ENCODE results near the gene POLR1A.

DNA sequence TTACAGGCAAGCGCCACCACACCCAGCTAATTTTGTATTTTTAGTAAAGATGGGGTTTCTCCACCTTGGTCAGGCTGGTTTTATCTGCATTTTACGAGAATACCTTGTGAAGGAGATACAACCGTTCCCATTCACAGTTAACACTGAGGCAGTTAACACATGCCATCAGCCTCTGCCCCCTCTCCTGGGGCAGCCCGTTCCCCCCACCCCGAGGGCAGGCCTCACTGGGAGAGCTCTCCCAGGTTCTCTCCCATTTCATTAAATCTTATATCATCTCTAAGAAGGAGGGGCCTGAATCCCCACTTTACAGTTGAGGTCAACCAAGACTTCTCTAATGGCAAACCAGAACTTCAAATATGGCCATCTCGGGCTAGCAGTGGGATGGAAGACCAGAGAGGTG lies 121.9 kb downstream of the POLR1A start:
- no peak for TF ChIP-seq SIN3A (IDR thresholded peaks at IDR 0.05; ENCODE audit: borderline replicate concordance, insufficient read depth, low read depth, low read length)
- TF ChIP-seq, protein P1, sequence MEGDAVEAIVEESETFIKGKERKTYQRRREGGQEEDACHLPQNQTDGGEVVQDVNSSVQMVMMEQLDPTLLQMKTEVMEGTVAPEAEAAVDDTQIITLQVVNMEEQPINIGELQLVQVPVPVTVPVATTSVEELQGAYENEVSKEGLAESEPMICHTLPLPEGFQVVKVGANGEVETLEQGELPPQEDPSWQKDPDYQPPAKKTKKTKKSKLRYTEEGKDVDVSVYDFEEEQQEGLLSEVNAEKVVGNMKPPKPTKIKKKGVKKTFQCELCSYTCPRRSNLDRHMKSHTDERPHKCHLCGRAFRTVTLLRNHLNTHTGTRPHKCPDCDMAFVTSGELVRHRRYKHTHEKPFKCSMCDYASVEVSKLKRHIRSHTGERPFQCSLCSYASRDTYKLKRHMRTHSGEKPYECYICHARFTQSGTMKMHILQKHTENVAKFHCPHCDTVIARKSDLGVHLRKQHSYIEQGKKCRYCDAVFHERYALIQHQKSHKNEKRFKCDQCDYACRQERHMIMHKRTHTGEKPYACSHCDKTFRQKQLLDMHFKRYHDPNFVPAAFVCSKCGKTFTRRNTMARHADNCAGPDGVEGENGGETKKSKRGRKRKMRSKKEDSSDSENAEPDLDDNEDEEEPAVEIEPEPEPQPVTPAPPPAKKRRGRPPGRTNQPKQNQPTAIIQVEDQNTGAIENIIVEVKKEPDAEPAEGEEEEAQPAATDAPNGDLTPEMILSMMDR (IDR thresholded peaks at IDR 0.05): no peak
- TF ChIP-seq POLR2AphosphoS5 (IDR thresholded peaks at IDR 0.05; ENCODE audit: low read depth, low read length): no peak
- TF ChIP-seq, protein P2, sequence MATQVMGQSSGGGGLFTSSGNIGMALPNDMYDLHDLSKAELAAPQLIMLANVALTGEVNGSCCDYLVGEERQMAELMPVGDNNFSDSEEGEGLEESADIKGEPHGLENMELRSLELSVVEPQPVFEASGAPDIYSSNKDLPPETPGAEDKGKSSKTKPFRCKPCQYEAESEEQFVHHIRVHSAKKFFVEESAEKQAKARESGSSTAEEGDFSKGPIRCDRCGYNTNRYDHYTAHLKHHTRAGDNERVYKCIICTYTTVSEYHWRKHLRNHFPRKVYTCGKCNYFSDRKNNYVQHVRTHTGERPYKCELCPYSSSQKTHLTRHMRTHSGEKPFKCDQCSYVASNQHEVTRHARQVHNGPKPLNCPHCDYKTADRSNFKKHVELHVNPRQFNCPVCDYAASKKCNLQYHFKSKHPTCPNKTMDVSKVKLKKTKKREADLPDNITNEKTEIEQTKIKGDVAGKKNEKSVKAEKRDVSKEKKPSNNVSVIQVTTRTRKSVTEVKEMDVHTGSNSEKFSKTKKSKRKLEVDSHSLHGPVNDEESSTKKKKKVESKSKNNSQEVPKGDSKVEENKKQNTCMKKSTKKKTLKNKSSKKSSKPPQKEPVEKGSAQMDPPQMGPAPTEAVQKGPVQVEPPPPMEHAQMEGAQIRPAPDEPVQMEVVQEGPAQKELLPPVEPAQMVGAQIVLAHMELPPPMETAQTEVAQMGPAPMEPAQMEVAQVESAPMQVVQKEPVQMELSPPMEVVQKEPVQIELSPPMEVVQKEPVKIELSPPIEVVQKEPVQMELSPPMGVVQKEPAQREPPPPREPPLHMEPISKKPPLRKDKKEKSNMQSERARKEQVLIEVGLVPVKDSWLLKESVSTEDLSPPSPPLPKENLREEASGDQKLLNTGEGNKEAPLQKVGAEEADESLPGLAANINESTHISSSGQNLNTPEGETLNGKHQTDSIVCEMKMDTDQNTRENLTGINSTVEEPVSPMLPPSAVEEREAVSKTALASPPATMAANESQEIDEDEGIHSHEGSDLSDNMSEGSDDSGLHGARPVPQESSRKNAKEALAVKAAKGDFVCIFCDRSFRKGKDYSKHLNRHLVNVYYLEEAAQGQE (IDR thresholded peaks at IDR 0.05; ENCODE audit: insufficient read depth in 1 of 2, low read depth in 2 of 2, low read length in 1 of 2): no peak
- TF ChIP-seq TCF7L2 (IDR thresholded peaks at IDR 0.05; ENCODE audit: low read depth, low read length): no peak

All from Panc1 (cell line).